Pancreas (tissue), 10 donors: ENCODE measurements around the gene PRRX2. TPM values are rescaled to one million over a fixed set of nuclear protein-coding genes. Genes with fewer than 3 reads are reported as not detected.

Experiments used
- ATAC-seq, 4 donors: fragments of 200-7000 bp; cut with Tn5 transposase; one replicate each; pipeline versions ENCODE4 v1.8.0 to v1.9.1; 2020; ENCODE audit warnings: mild to moderate bottlenecking in 4 of 4, moderate library complexity in 4 of 4
- DNase-seq, 6 donors: peaks; one replicate each; pipeline ENCODE4 v3.0.0-alpha.2; 2020
- FAIRE-seq: peaks from 2 replicates; lab custom pipeline; 2012; peaks lifted over from hg19 to GRCh38; lab: Jason Lieb, UNC
- H3K27ac ChIP-seq, 4 donors: fragments of 200-600 bp; sonication (generic); 1 replicate in 3 of 4; 2 replicates in 1 of 4; pipeline versions ENCODE4 v1.5.0 to v1.8.0; 2020
- H3K27me3 ChIP-seq, 4 donors: fragments of 200-600 bp; one replicate each; pipeline ENCODE4 v1.8.0; 2021
- H3K36me3 ChIP-seq, 3 donors: fragments of 200-600 bp; sonication (generic) in 1 of 3; one replicate each; pipeline versions ENCODE4 v1.5.0 to v1.8.0; 2020 to 2021
- H3K4me1 ChIP-seq, 3 donors: fragments of 200-600 bp; one replicate each; pipeline ENCODE4 v1.8.0; 2021
- H3K4me3 ChIP-seq, 4 donors: fragments of 200-600 bp; sonication (generic) in 2 of 4; one replicate each; pipeline versions ENCODE4 v1.5.0 to v1.8.0; 2020 to 2021
- H3K9me3 ChIP-seq, 4 donors: fragments of 200-600 bp; one replicate each; pipeline ENCODE4 v1.8.0; 2021
- CTCF ChIP-seq, 4 donors: fragments of 200-600 bp; sonication (generic) in 3 of 4; IDR thresholded peaks; one replicate each; pipeline versions ENCODE4 v1.5.0 to v1.8.0; 2021; ENCODE audit warnings: antibody characterized with exemption in 4 of 4
- WGBS, 2 donors: extraction: QIAGEN DNeasy Blood & Tissue Kit; methylation state at CpG; one replicate each; pipeline ENCODE4 v1.1.7; 2013; 5-methylcytosine and 5-hydroxymethylcytosine counted together
- intact Hi-C, 3 donors: fragments of 100-400 bp; cut with DNase I; formaldehyde crosslinking; loops; one replicate each; pipeline versions ENCODE4 v1.11.1 to v1.14.2; 2022
- polyA plus RNA-seq, 2 donors: library from polyadenylated mRNA; stranded (reverse); fragments of 200-250 nt; gene quantifications; one replicate each; pipeline ENCODE4 v1.2.3, GENCODE V29; 2013
- total RNA-seq, 6 donors: library from RNA; stranded (reverse); fragmentation: NEBNext Ultra II Directional in 4 of 6; extraction: Animal tissue kit (Norgen Biotek cat#: 25700) in 4 of 6; gene quantifications; one replicate each; pipeline versions ENCODE4 v1.2.1 to v1.2.4, GENCODE V29; 2021 to 2023
- donor health status: healthy with polysubstance abuse.
- donor health status: DM: no; HTN: no; CAD: no; lungs with moderate emphysema.
- donor health status: DM: no; HTN: no; CAD: no.
- donor health status: control.
- donor health status: control.
- donor health status: Bipolar disorder and iron deficiency.
- donor health status: DM: yes; HTN: yes; CAD: no.
- donor health status: DM: no; HTN: no; CAD: no.
- donor health status: DM: no; HTN: no; CAD: no.
- donor health status: DM: yes; HTN: yes; CAD: no.

The PRRX2 gene
- total and polyA plus RNA-seq, 8 donors, result 0.16 to 2.0 (median 0.64) TPM; not detected in 1

- 81 to 86% methylated on average over 10 of the region's 10 CpGs for WGBS, 2 donors
- Histone ChIP-seq H3K27me3 (no peaks in the 10 kb centered on the region), H3K27ac (no peak overlapping the region), H3K9me3 (no peaks in the 10 kb centered on the region), H3K4me3 (no peak overlapping the region), H3K36me3 (peaks cover 0 to 4% (median 0%) of the 10 kb centered on the region in 3 donors), H3K4me1 (peaks cover 16 to 22% (median 17%) of the 10 kb centered on the region in 3 donors)
- FAIRE-seq, result no peak
- TF ChIP-seq CTCF (IDR thresholded peaks at IDR 0.05), result no peak
- DNase-seq, result peak in 1 of 6 donors; percentile 27
- ATAC-seq, result no peak
- intact Hi-C loops, result loop anchor here in 1 of 3 donors (5.0 kb wide), 1 partner anchor 149 kb away; no protein-coding TSS in a partner anchor
Observed at GRCh38 chr9:129643706-129644105, 21.7 kb upstream of the PRRX2 start.

DNA sequence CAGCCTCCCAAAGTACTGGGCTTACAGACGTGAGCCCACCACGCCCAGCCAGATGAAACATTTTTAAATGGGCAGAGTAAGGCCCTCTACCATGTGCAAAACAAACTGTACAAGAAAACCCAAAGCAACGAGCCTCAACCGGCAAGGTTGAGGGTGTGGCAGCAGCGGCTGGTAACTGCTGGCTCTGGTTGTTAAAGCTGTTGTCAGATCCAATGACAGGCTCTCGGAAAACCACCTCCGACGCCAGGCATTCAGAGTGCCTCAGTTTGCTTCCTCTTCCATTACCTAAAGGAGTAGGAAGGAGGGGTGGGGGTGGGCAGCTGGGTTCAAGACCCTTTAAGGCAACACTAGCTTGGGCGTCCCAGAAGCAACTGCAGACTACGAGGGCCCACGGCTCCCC, 21.1 kb upstream of the PRRX2 start:
- H3K36me3 ChIP-seq, result no peaks in the 10 kb centered on the region
- TF ChIP-seq CTCF (IDR thresholded peaks at IDR 0.05), result no peak
- H3K4me3 ChIP-seq, result no peak overlapping the region
- intact Hi-C loops, result loop anchor here in 1 of 3 donors (5.0 kb wide), 1 partner anchor 148 kb away; no protein-coding TSS in a partner anchor
- ATAC-seq (no peak), DNase-seq (no peak), FAIRE-seq (no peak)
- 58% methylated on average over 11 of the region's 11 CpGs for WGBS, 2 donors
- no peak overlapping the region for H3K27ac ChIP-seq
- peaks cover 12 to 18% (median 17%) of the 10 kb centered on the region in 3 donors for H3K4me1 ChIP-seq
- H3K27me3 ChIP-seq, result no peaks in the 10 kb centered on the region
- H3K9me3 ChIP-seq, result no peaks in the 10 kb centered on the region

GRCh38 chr9:129644902-129645301, 20.5 kb upstream of the PRRX2 start:
- FAIRE-seq, result no peak
- H3K9me3 ChIP-seq, result no peaks in the 10 kb centered on the region
- ATAC-seq, result no peak
- H3K4me3 ChIP-seq, result no peak overlapping the region
- H3K27me3 ChIP-seq, result no peaks in the 10 kb centered on the region
- no peak overlapping the region for H3K27ac ChIP-seq
- DNase-seq, result no peak
- 63 to 66% methylated on average over 17 of the region's 17 CpGs for WGBS, 2 donors
- peaks cover 7 to 13% (median 13%) of the 10 kb centered on the region in 3 donors for H3K4me1 ChIP-seq
- no peak for TF ChIP-seq CTCF (IDR thresholded peaks at IDR 0.05)
- intact Hi-C loops, result loop anchor here in 2 of 3 donors (5.0 kb wide), 2 partner anchors 137 to 147 kb away; no protein-coding TSS in a partner anchor
- H3K36me3 ChIP-seq, result no peaks in the 10 kb centered on the region

GRCh38 chr9:129646252-129646651, 19.2 kb upstream of the PRRX2 start:
- no peaks in the 10 kb centered on the region for H3K36me3 ChIP-seq
- intact Hi-C loops, result loop anchor here in 1 of 3 donors (5.0 kb wide), 1 partner anchor 136 kb away; no protein-coding TSS in a partner anchor
- 75 to 86% methylated on average over 12 of the region's 12 CpGs for WGBS, 2 donors
- no peaks in the 10 kb centered on the region for H3K9me3 ChIP-seq
- H3K27me3 ChIP-seq, result no peaks in the 10 kb centered on the region
- no peaks in the 10 kb centered on the region for H3K4me1 ChIP-seq
- H3K27ac ChIP-seq, result no peak overlapping the region
- DNase-seq (no peak), ATAC-seq (no peak), FAIRE-seq (no peak)
- no peak overlapping the region for H3K4me3 ChIP-seq
- TF ChIP-seq CTCF (IDR thresholded peaks at IDR 0.05), result no peak

GRCh38 chr9:129646654-129647053, 18.8 kb upstream of the PRRX2 start:
- no peak for ATAC-seq
- WGBS, 2 donors, result 90 to 93% methylated on average over 7 of the region's 7 CpGs
- no peak for FAIRE-seq

More at GRCh38 chr9:129646654-129647053, 18.8 kb upstream of the PRRX2 start:
- H3K9me3 ChIP-seq, result no peaks in the 10 kb centered on the region
- no peak for TF ChIP-seq CTCF (IDR thresholded peaks at IDR 0.05)
- intact Hi-C loops, result loop anchor here in 1 of 3 donors (5.0 kb wide), 1 partner anchor 136 kb away; no protein-coding TSS in a partner anchor
- no peaks in the 10 kb centered on the region for H3K4me1 ChIP-seq
- H3K27ac ChIP-seq, result no peak overlapping the region
- no peak for DNase-seq
- H3K4me3 ChIP-seq, result no peak overlapping the region
- H3K27me3 ChIP-seq, result no peaks in the 10 kb centered on the region
- no peaks in the 10 kb centered on the region for H3K36me3 ChIP-seq
